ENCODE data around the gene LAMP5.

LAMP5 gene

GRCh38 chr20:9501473-9501872 lies 12.9 kb upstream of the LAMP5 start:
- no peak for DNase-seq

- DNase-seq, result no peak
These were observed 10.7 kb upstream of the LAMP5 start for GRCh38 chr20:9503526-9504245.

GRCh38 chr20:9506280-9506821 lies 8.0 kb upstream of the LAMP5 start:
- no peak for DNase-seq

- no peak for DNase-seq
These were observed 7.4 kb upstream of the LAMP5 start for GRCh38 chr20:9506964-9507369.

- DNase-seq, result no peak
These were observed 6.7 kb upstream of the LAMP5 start for GRCh38 chr20:9507544-9508239.

- DNase-seq, result no peak
These were observed 6.1 kb upstream of the LAMP5 start for GRCh38 chr20:9508240-9508661.

GRCh38 chr20:9508696-9509178 lies 5.7 kb upstream of the LAMP5 start:
- DNase-seq, result no peak

- no peak for DNase-seq
These were observed 5.1 kb upstream of the LAMP5 start for GRCh38 chr20:9509246-9509645.

GRCh38 chr20:9510911-9511310 lies 3.5 kb upstream of the LAMP5 start:
- DNase-seq, result no peak

GRCh38 chr20:9514072-9514460 lies 324 bp upstream of the LAMP5 start:
- no peak for DNase-seq

GRCh38 chr20:9515214-9515585 lies 810 bp downstream of the LAMP5 start:
- no peak for DNase-seq

- no peak for DNase-seq
These were observed 1.4 kb downstream of the LAMP5 start for GRCh38 chr20:9515741-9516233.

- no peak for DNase-seq
These were observed 2.0 kb downstream of the LAMP5 start for GRCh38 chr20:9516234-9516871.

GRCh38 chr20:9517297-9518162 lies 3.1 kb downstream of the LAMP5 start:
- no peak for DNase-seq

- no peak for DNase-seq
These were observed 4.3 kb downstream of the LAMP5 start for GRCh38 chr20:9518576-9519175.

- no peak for DNase-seq
These were observed 5.7 kb downstream of the LAMP5 start for GRCh38 chr20:9520086-9520485.

GRCh38 chr20:9523636-9524035 lies 9.2 kb downstream of the LAMP5 start:
- DNase-seq, result no peak

- no peak for DNase-seq
These were observed 17.2 kb downstream of the LAMP5 start for GRCh38 chr20:9531581-9531980.

GRCh38 chr20:9532069-9532838 lies 17.9 kb downstream of the LAMP5 start:
- DNase-seq, result no peak

GRCh38 chr20:9534025-9534424 lies 19.6 kb downstream of the LAMP5 start:
- DNase-seq, result no peak

- no peak for DNase-seq
These were observed 21.1 kb downstream of the LAMP5 start for GRCh38 chr20:9535449-9535848.

Measured in activated naive CD4-positive, alpha-beta T cell (primary cell).